LNCaP clone FGC (cell line): ENCODE measurements around the gene PTPN11.

Experiments used
- DNase-seq: peaks from one replicate; pipeline ENCODE4 v3.0.0-alpha.2; 2011; ENCODE audit warnings: low read depth
- H3K4me3 ChIP-seq: 2 replicates; pipeline ENCODE4 v1.5.1; 2011; ENCODE audit warnings: mild to moderate bottlenecking, low read depth, low read length, control low read depth
- TF ChIP-seq, protein P1 (sequence below): IDR thresholded peaks from 2 replicates; pipeline ENCODE4 v1.5.1; 2012; ENCODE audit warnings: mild to moderate bottlenecking; ENCODE audit not compliant: control insufficient read depth, insufficient read depth; ENCODE audit errors: extremely low read depth

PTPN11 gene

GRCh38 chr12:112458330-112458729 lies 39.6 kb downstream of the PTPN11 start:
- TF ChIP-seq, protein P1, sequence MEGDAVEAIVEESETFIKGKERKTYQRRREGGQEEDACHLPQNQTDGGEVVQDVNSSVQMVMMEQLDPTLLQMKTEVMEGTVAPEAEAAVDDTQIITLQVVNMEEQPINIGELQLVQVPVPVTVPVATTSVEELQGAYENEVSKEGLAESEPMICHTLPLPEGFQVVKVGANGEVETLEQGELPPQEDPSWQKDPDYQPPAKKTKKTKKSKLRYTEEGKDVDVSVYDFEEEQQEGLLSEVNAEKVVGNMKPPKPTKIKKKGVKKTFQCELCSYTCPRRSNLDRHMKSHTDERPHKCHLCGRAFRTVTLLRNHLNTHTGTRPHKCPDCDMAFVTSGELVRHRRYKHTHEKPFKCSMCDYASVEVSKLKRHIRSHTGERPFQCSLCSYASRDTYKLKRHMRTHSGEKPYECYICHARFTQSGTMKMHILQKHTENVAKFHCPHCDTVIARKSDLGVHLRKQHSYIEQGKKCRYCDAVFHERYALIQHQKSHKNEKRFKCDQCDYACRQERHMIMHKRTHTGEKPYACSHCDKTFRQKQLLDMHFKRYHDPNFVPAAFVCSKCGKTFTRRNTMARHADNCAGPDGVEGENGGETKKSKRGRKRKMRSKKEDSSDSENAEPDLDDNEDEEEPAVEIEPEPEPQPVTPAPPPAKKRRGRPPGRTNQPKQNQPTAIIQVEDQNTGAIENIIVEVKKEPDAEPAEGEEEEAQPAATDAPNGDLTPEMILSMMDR, result no peak
- no peak for DNase-seq
- H3K4me3 ChIP-seq, result no peak overlapping the region

- DNase-seq, result no peak
- TF ChIP-seq, protein P1, result no peak
- no peak overlapping the region for H3K4me3 ChIP-seq
Measured at GRCh38 chr12:112458751-112459150, 40.0 kb downstream of the PTPN11 start.

- DNase-seq, result no peak
- no peak overlapping the region for H3K4me3 ChIP-seq
- TF ChIP-seq, protein P1, result no peak
Measured at GRCh38 chr12:112463478-112463877, 44.7 kb downstream of the PTPN11 start.

DNA sequence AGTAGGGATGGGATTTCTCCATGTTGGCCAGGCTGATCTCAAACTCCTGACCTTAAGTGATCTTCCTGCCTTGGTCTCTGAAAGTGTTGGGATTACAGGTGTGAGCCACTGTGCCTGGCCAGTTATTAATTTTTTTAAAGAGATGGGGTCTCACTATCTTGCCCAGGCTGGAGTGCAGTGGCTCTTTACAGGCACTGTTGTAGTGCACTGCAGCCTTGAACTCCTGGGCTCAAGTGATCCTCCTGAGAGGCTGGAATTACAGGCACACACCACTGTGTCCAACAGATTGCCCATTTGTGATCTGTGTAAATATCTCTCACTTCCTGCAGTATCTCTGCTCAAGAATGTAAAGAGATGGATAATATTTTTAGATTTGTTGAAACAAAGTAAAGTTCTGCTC lies 45.9 kb downstream of the PTPN11 start:
- DNase-seq, result no peak
- no peak overlapping the region for H3K4me3 ChIP-seq
- TF ChIP-seq, protein P1, result no peak

- no peak overlapping the region for H3K4me3 ChIP-seq
- TF ChIP-seq, protein P1, result no peak
- no peak for DNase-seq
Measured at GRCh38 chr12:112466011-112466422, 47.3 kb downstream of the PTPN11 start.

- H3K4me3 ChIP-seq, result no peak overlapping the region
- DNase-seq, result no peak
- TF ChIP-seq, protein P1, result no peak
Measured at GRCh38 chr12:112466835-112467234, 48.1 kb downstream of the PTPN11 start.

- H3K4me3 ChIP-seq, result no peak overlapping the region
- no peak for DNase-seq
- TF ChIP-seq, protein P1, result no peak
Measured at GRCh38 chr12:112468046-112468445, 49.3 kb downstream of the PTPN11 start.
